K562 (cell line): ENCODE results near the gene MPV17L2. TPM values are rescaled to one million over a fixed set of nuclear protein-coding genes. Genes with fewer than 3 reads are reported as not detected.

ENCODE experiments used
- ATAC-seq: fragments of 200-7000 bp; cut with Tn5 transposase; 3 replicates; pipeline ENCODE4 v1.9.1; 2020; ENCODE audit warnings: moderate library complexity
- BruUV-seq: library from RNA; stranded (reverse); fragments of 400-500 nt; replicated peaks from 2 replicates; lab custom pipeline; 2021; lab: Mats Ljungman, UMichigan
- CTCF ChIA-PET: fragments of 300-600 bp; formaldehyde crosslinking; extraction: SDS; loops from one replicate; lab custom pipeline; 2021; ENCODE audit warnings: low intra/inter-chr PET ratio; lab: Yijun Ruan, JAX
- POLR2A ChIA-PET: fragments of 300-600, 350-650 bp; sonication (Branson Sonifier 250); formaldehyde crosslinking; extraction: SDS; loops from one replicate; lab custom pipeline; 2021; ENCODE audit warnings: antibody characterized with exemption, inconsistent platforms; lab: Yijun Ruan, JAX
- DNase-seq, 4 experiments: peaks; one replicate each; pipeline versions ENCODE4 v3.0.0 to v3.0.0-alpha.2; 2011 to 2018; ENCODE audit warnings: low spot score in 3 of 4, mixed read lengths in 3 of 4; ENCODE audit errors: extremely low read depth in 1 of 4
- FAIRE-seq: peaks from 2 replicates; lab custom pipeline; 2011; peaks lifted over from hg19 to GRCh38; lab: Jason Lieb, UNC
- H2AFZ ChIP-seq: 2 replicates; pipeline ENCODE4 v1.6.0; 2011; ENCODE audit warnings: low read depth, low read length, control low read depth, inconsistent platforms
- H3K27ac ChIP-seq: fragments of 200-600 bp; 3 replicates; pipeline ENCODE4 v1.8.0; 2011; ENCODE audit warnings: low read depth, mild to moderate bottlenecking, control low read depth, inconsistent platforms, low read length, moderate library complexity, mixed read lengths; ENCODE audit errors: extremely low read depth
- H3K27me3 ChIP-seq, 2 experiments: fragments of 300-600 bp in 1 of 2; 2 replicates in 1 of 2; 3 replicates in 1 of 2; pipeline versions ENCODE4 v1.6.0 to v1.8.0; 2011; ENCODE audit warnings: inconsistent platforms in 2 of 2, low read length in 2 of 2, mild to moderate bottlenecking in 1 of 2, mixed read lengths in 1 of 2, moderate library complexity in 1 of 2; ENCODE audit not compliant: control insufficient read depth in 2 of 2, insufficient read depth in 2 of 2
- H3K36me3 ChIP-seq: fragments of 300-600 bp; 3 replicates; pipeline ENCODE4 v1.8.0; 2011; ENCODE audit warnings: mild to moderate bottlenecking, low read length, inconsistent platforms; ENCODE audit not compliant: control insufficient read depth, insufficient read depth
- H3K4me1 ChIP-seq, 2 experiments: fragments of 200-600 bp in 1 of 2; replicated peaks in 1 of 2; 2 replicates in 1 of 2; 3 replicates in 1 of 2; pipeline versions ENCODE4 v1.5.1 to v1.8.0; 2011; ENCODE audit warnings: inconsistent platforms in 2 of 2, low read length in 2 of 2, mild to moderate bottlenecking in 1 of 2, mixed read lengths in 1 of 2, moderate library complexity in 1 of 2; ENCODE audit not compliant: control insufficient read depth in 2 of 2, insufficient read depth in 2 of 2
- H3K4me2 ChIP-seq: 2 replicates; pipeline ENCODE4 v1.6.1; 2011; ENCODE audit warnings: low read length, control low read depth, inconsistent platforms, mixed read lengths; ENCODE audit not compliant: insufficient read depth
- H3K4me3 ChIP-seq: fragments of 200-600 bp; sonication (generic), shearing (Covaris generic); 2 replicates; pipeline ENCODE4 v1.5.1; 2016; ENCODE audit warnings: control low read depth, inconsistent platforms
- H3K79me2 ChIP-seq: fragments of 200-600 bp; 3 replicates; pipeline ENCODE4 v1.8.0; 2011; ENCODE audit warnings: low read length, inconsistent platforms; ENCODE audit not compliant: control insufficient read depth, insufficient read depth
- H3K9ac ChIP-seq, 2 experiments: 2 replicates each; pipeline versions ENCODE4 v1.6.0 to v1.6.1; 2011; ENCODE audit warnings: low read depth in 2 of 2, low read length in 2 of 2, control low read depth in 1 of 2, inconsistent platforms in 1 of 2, mild to moderate bottlenecking in 1 of 2, mixed read lengths in 1 of 2; ENCODE audit not compliant: insufficient read depth in 1 of 2
- H3K9me1 ChIP-seq: one replicate; pipeline ENCODE4 v1.6.0; 2011; ENCODE audit warnings: inconsistent platforms, mild to moderate bottlenecking, low read length, moderate library complexity; ENCODE audit not compliant: control insufficient read depth, insufficient read depth
- H3K9me3 ChIP-seq: replicated peaks from 2 replicates; pipeline ENCODE4 v1.5.1; 2011; ENCODE audit warnings: low read depth, low read length, inconsistent platforms; ENCODE audit not compliant: control insufficient read depth, insufficient read depth
- H4K20me1 ChIP-seq: replicated peaks from 2 replicates; pipeline ENCODE4 v1.6.1; 2011; ENCODE audit warnings: low read length, inconsistent platforms, mixed read lengths; ENCODE audit not compliant: control insufficient read depth, insufficient read depth
- CTCF ChIP-seq, 3 experiments: IDR thresholded peaks in 2 of 3; conservative IDR thresholded peaks in 1 of 3; 2 replicates each; pipeline ENCODE4 v1.5.1; 2011 to 2012; ENCODE audit warnings: low read length in 3 of 3, mild to moderate bottlenecking in 3 of 3, control low read depth in 2 of 3, improper control_type of control experiment in 1 of 3, inconsistent platforms in 1 of 3, low read depth in 1 of 3, mixed read lengths in 1 of 3, moderate library complexity in 1 of 3; ENCODE audit not compliant: insufficient read depth in 2 of 3
- EGR1 ChIP-seq: fragments of 450-650 bp; conservative IDR thresholded peaks from 2 replicates; pipeline ENCODE4 v1.6.1; 2017; ENCODE audit warnings: mild to moderate bottlenecking
- FOXJ3 ChIP-seq: sonication (generic); formaldehyde crosslinking; IDR thresholded peaks from 2 replicates; pipeline ENCODE4 v1.4.0; 2020; ENCODE audit warnings: mild to moderate bottlenecking, missing genetic modification reagents
- HDGF ChIP-seq: fragments of 450-650 bp; IDR thresholded peaks from 2 replicates; pipeline ENCODE4 v1.6.1; 2016
- POU5F1 ChIP-seq: fragments of 150-350 bp; IDR thresholded peaks from 2 replicates; pipeline ENCODE4 v1.6.1; 2014; ENCODE audit warnings: borderline replicate concordance, low read length, low read depth, mild to moderate bottlenecking; ENCODE audit not compliant: partially characterized antibody
- THAP12 ChIP-seq: fragments of 250-450 bp; sonication (Bioruptor Pico); IDR thresholded peaks from 2 replicates; pipeline ENCODE4 v1.9.0; 2021; ENCODE audit warnings: mild to moderate bottlenecking, inconsistent platforms
- ZKSCAN8 ChIP-seq: fragments of 200-800 bp; sonication (Bioruptor generic); IDR thresholded peaks from 2 replicates; pipeline ENCODE4 v1.6.1; 2016; ENCODE audit warnings: missing genetic modification characterization, missing compliant biosample characterization
- ZNF3 ChIP-seq: fragments of 250-450 bp; sonication (Bioruptor Pico); IDR thresholded peaks from 2 replicates; pipeline ENCODE4 v1.5.0; 2021; ENCODE audit warnings: mild to moderate bottlenecking, moderate library complexity
- WGBS: fragments of 100-300 bp; shearing (Covaris generic); methylation state at CpG from one replicate; pipeline ENCODE4 v1.1.6; 2016; ENCODE audit warnings: low coverage, mixed read lengths; ENCODE audit not compliant: insufficient coverage; ENCODE audit errors: missing lambda C conversion rate; 5-methylcytosine and 5-hydroxymethylcytosine counted together
- in situ Hi-C: fragments of 300-500 bp; cut with MboI; formaldehyde crosslinking; loops from 4 replicates; pipeline ENCODE4 v1.15.0; 2018; ENCODE audit warnings: inconsistent platforms, mixed read lengths
- intact Hi-C: fragments of 100-400 bp; cut with micrococcal nuclease; formaldehyde crosslinking; loops from 2 replicates; pipeline ENCODE4 v1.14.2; 2022
- polyA plus RNA-seq, 8 experiments: library from polyadenylated mRNA; depleted of rRNA in 4 of 8; stranded (reverse) in 5 of 8; unstranded in 3 of 8; fragments of >200 nt; fragmentation: Nextera tagmentation in 2 of 8; fragmentation: Illumina TruSeq in 1 of 8; extraction: Ambion mirVana in 2 of 8; extraction: Trizol in 1 of 8; gene quantifications; 2 replicates each; pipeline versions ENCODE4 v1.2.1 to v1.2.3, GENCODE V29; 2011 to 2014; ENCODE audit warnings: inconsistent platforms in 1 of 8, missing spikeins in 1 of 8
- total RNA-seq, 7 experiments: library from RNA; depleted of rRNA in 6 of 7; stranded (reverse); fragments of >200 nt in 6 of 7; fragmentation: Illumina TruSeq in 2 of 7; extraction: Trizol in 2 of 7; gene quantifications; 2 replicates each; pipeline versions ENCODE4 v1.2.1 to v1.2.3, GENCODE V29; 2011 to 2021; ENCODE audit warnings: low replicate concordance in 1 of 7

The MPV17L2 gene
- total and polyA plus RNA-seq, 9 of the 15 experiments (the other 6 are each of a cell fraction or from before 2014, with no cell fraction given): 10.6 to 60.2 (median 28.5) TPM

GRCh38 chr19:18161636-18162002, 31.4 kb upstream of the MPV17L2 start:
- Histone ChIP-seq H3K4me1 (peaks cover 27 to 45% of the 10 kb centered on the region in 2 experiments), H3K36me3 (peaks cover 68% of the 10 kb centered on the region; the same call in 2 of the 3 replicates), H3K4me3 (peak overlapping the region; percentile 23; the same call in 1 of the 2 replicates), H3K9me3 (no peaks in the 10 kb centered on the region), H3K9ac (peak overlapping the region; percentile 28 to 88; a peak in 2 of 4 replicates), H3K27ac (no peak overlapping the region), H3K79me2 (peaks cover 33% of the 10 kb centered on the region), H3K9me1 (peaks cover 3% of the 10 kb centered on the region), H2AFZ (no peak overlapping the region), H3K4me2 (peak overlapping the region; percentile 81), H3K27me3 (no peaks in the 10 kb centered on the region), H4K20me1 (peaks cover 11% of the 10 kb centered on the region; the same call in 1 of the 2 replicates)
- POLR2A ChIA-PET: interaction anchor here (0.7 kb wide), 1 partner anchor 123 kb away, joined by 3 read pairs; no protein-coding TSS in a partner anchor
- CTCF ChIA-PET: interaction anchor here (0.7 to 2.3 kb wide), 3 partner anchors 48 to 98 kb away, joined by 3 to 12 read pairs (median 3); no protein-coding TSS in a partner anchor
- ATAC-seq (no peak), DNase-seq (no peak), FAIRE-seq (no peak)
- 66% methylated on average over 10 of the region's 19 CpGs for WGBS
- intact Hi-C loops (loop anchor here (10.0 kb wide), 1 partner anchor 157 kb away; the partner anchor contains the start of gene ARRDC2), in situ Hi-C loops (loop anchor here (10.0 kb wide), 1 partner anchor 157 kb away; the partner anchor contains the start of gene ARRDC2)
- TF ChIP-seq EGR1 (peak; percentile 79), FOXJ3 (CRISPR knock-in tag) (0 out of 2 replicates have a peak, but pooled peaks have one; percentile 3), THAP12 (CRISPR knock-in tag) (peak; percentile 29; the same call in 1 of the 2 replicates), ZNF3 (no peak), ZKSCAN8 (CRISPR knock-in tag) (0 out of 2 replicates have a peak, but pooled peaks have one; percentile 77), CTCF (IDR thresholded peaks at IDR 0.05 in 2 of 3, conservative IDR thresholded peaks at IDR 0.05 in 1 of 3; ENCODE audit: insufficient read depth in 2 of 3, low read depth in 1 of 3, low read length in 3 of 3) (0 out of 6 replicates have a peak, but pooled peaks of 1 of the 3 experiments have one; percentile 8), HDGF (peak; percentile 75; the same call in 1 of the 2 replicates), POU5F1 (no peak)
- BruUV-seq: no TSS peak
